Activated T-cell treated with anti-CD3 and anti-CD28 coated beads, Interleukin-2, amount 50 U/mL, for 4 hours (primary cell): Measurements from ENCODE around the gene DSCAML1. TPM values are rescaled to one million over a fixed set of nuclear protein-coding genes. Genes with fewer than 3 reads are reported as not detected.
"Not testable (repeated sequence)": the region's sequence is repeated elsewhere in the genome, so short reads cannot be mapped to it uniquely, and the experiment has no call there.

ENCODE experiments used
- ATAC-seq, 2 donors: fragments of 200-7000 bp; cut with Tn5 transposase; one replicate each; pipeline ENCODE4 v1.10.0; 2021
- DNase-seq: peaks from one replicate; pipeline ENCODE4 v3.0.0-alpha.2; 2020
- H3K27me3 Mint-ChIP-seq: one replicate; pipeline ENCODE4 v1.8.0; 2021; ENCODE audit warnings: low read depth, mixed read lengths
- H3K36me3 Mint-ChIP-seq: one replicate; pipeline ENCODE4 v1.8.0; 2022; ENCODE audit warnings: mixed read lengths; ENCODE audit not compliant: insufficient read depth
- H3K4me1 Mint-ChIP-seq: one replicate; pipeline ENCODE4 v1.8.0; 2021; ENCODE audit warnings: low read depth, mixed read lengths
- H3K4me3 Mint-ChIP-seq: one replicate; pipeline ENCODE4 v1.8.0; 2021; ENCODE audit warnings: mild to moderate bottlenecking, moderate library complexity, mixed read lengths
- H3K9me3 Mint-ChIP-seq: one replicate; pipeline ENCODE4 v1.8.0; 2021; ENCODE audit warnings: mixed read lengths
- total RNA-seq, 3 donors: library from RNA; stranded (reverse); gene quantifications; one replicate each; pipeline ENCODE4 v1.2.1, GENCODE V29; 2021

DSCAML1 gene
- total RNA-seq, 3 donors from 2014 or later = not detected

GRCh38 chr11:117412176-117412575 is 384.8 kb downstream of the DSCAML1 start:
- peaks cover 36% of the 10 kb centered on the region for H3K36me3 Mint-ChIP-seq
- DNase-seq (no peak), ATAC-seq (no peak)
- H3K4me3 Mint-ChIP-seq = no peak overlapping the region
- H3K4me1 Mint-ChIP-seq = no peaks in the 10 kb centered on the region
- no peaks in the 10 kb centered on the region for H3K9me3 Mint-ChIP-seq
- no peaks in the 10 kb centered on the region for H3K27me3 Mint-ChIP-seq

GRCh38 chr11:117411736-117412135 is 385.3 kb downstream of the DSCAML1 start:
- no peaks in the 10 kb centered on the region for H3K27me3 Mint-ChIP-seq
- H3K4me1 Mint-ChIP-seq = no peaks in the 10 kb centered on the region
- DNase-seq = no peak
- no peak overlapping the region for H3K4me3 Mint-ChIP-seq
- ATAC-seq = no peak
- peaks cover 36% of the 10 kb centered on the region for H3K36me3 Mint-ChIP-seq
- H3K9me3 Mint-ChIP-seq = no peaks in the 10 kb centered on the region

GRCh38 chr11:117410861-117411710 is 385.9 kb downstream of the DSCAML1 start:
- Mint-ChIP-seq H3K36me3 (peaks cover 41% of the 10 kb centered on the region), H3K4me1 (no peaks in the 10 kb centered on the region), H3K4me3 (no peak overlapping the region), H3K27me3 (no peaks in the 10 kb centered on the region), H3K9me3 (peaks cover 2% of the 10 kb centered on the region)
- DNase-seq (no peak), ATAC-seq (no peak)

GRCh38 chr11:117410238-117410637 is 386.8 kb downstream of the DSCAML1 start:
- ATAC-seq = no peak
- H3K36me3 Mint-ChIP-seq = peaks cover 49% of the 10 kb centered on the region
- H3K4me3 Mint-ChIP-seq = no peak overlapping the region
- DNase-seq = no peak
- peaks cover 11% of the 10 kb centered on the region for H3K9me3 Mint-ChIP-seq
- no peaks in the 10 kb centered on the region for H3K4me1 Mint-ChIP-seq
- no peaks in the 10 kb centered on the region for H3K27me3 Mint-ChIP-seq

- no peak overlapping the region for H3K4me3 Mint-ChIP-seq
- DNase-seq (no peak), ATAC-seq (no peak)
- H3K9me3 Mint-ChIP-seq = peaks cover 12% of the 10 kb centered on the region
- no peaks in the 10 kb centered on the region for H3K4me1 Mint-ChIP-seq
- peaks cover 57% of the 10 kb centered on the region for H3K36me3 Mint-ChIP-seq
- H3K27me3 Mint-ChIP-seq = no peaks in the 10 kb centered on the region
Measured at GRCh38 chr11:117409511-117409910, 387.5 kb downstream of the DSCAML1 start.

GRCh38 chr11:117408356-117408755 is 388.7 kb downstream of the DSCAML1 start:
- no peak for DNase-seq
- Mint-ChIP-seq H3K9me3 (peaks cover 12% of the 10 kb centered on the region), H3K27me3 (no peaks in the 10 kb centered on the region), H3K4me3 (no peak overlapping the region), H3K36me3 (peaks cover 67% of the 10 kb centered on the region), H3K4me1 (no peaks in the 10 kb centered on the region)
- no peak for ATAC-seq

GRCh38 chr11:117407016-117407415 is 390.0 kb downstream of the DSCAML1 start:
- Mint-ChIP-seq H3K9me3 (peaks cover 12% of the 10 kb centered on the region), H3K4me1 (no peaks in the 10 kb centered on the region), H3K36me3 (peaks cover 69% of the 10 kb centered on the region), H3K27me3 (no peaks in the 10 kb centered on the region), H3K4me3 (no peak overlapping the region)
- DNase-seq = no peak
- no peak for ATAC-seq

GRCh38 chr11:117405898-117406297 is 391.1 kb downstream of the DSCAML1 start:
- H3K36me3 Mint-ChIP-seq = peaks cover 72% of the 10 kb centered on the region
- H3K4me3 Mint-ChIP-seq, H3K27me3 Mint-ChIP-seq, H3K4me1 Mint-ChIP-seq, ATAC-seq, DNase-seq: not testable (repeated sequence)
- H3K9me3 Mint-ChIP-seq = peaks cover 12% of the 10 kb centered on the region

- H3K9me3 Mint-ChIP-seq, H3K4me3 Mint-ChIP-seq, H3K27me3 Mint-ChIP-seq, ATAC-seq, DNase-seq, H3K4me1 Mint-ChIP-seq: not testable (repeated sequence)
- peaks cover 73% of the 10 kb centered on the region for H3K36me3 Mint-ChIP-seq
Measured at GRCh38 chr11:117399100-117399840, 397.7 kb downstream of the DSCAML1 start.

GRCh38 chr11:117398618-117399017 is 398.4 kb downstream of the DSCAML1 start:
- not testable (repeated sequence) for H3K4me1 Mint-ChIP-seq, H3K9me3 Mint-ChIP-seq, DNase-seq, H3K27me3 Mint-ChIP-seq, ATAC-seq, H3K4me3 Mint-ChIP-seq
- H3K36me3 Mint-ChIP-seq = peaks cover 70% of the 10 kb centered on the region

- H3K9me3 Mint-ChIP-seq = no peaks in the 10 kb centered on the region
- peaks cover 64% of the 10 kb centered on the region for H3K36me3 Mint-ChIP-seq
- DNase-seq (no peak), ATAC-seq (no peak)
- H3K4me3 Mint-ChIP-seq = no peak overlapping the region
- H3K27me3 Mint-ChIP-seq = no peaks in the 10 kb centered on the region
- H3K4me1 Mint-ChIP-seq = peaks cover 2% of the 10 kb centered on the region
Measured at GRCh38 chr11:117396970-117397369, 400.0 kb downstream of the DSCAML1 start.

- no peak for ATAC-seq
- peaks cover 2% of the 10 kb centered on the region for H3K4me1 Mint-ChIP-seq
- no peaks in the 10 kb centered on the region for H3K9me3 Mint-ChIP-seq
- no peaks in the 10 kb centered on the region for H3K27me3 Mint-ChIP-seq
- peaks cover 64% of the 10 kb centered on the region for H3K36me3 Mint-ChIP-seq
- H3K4me3 Mint-ChIP-seq = no peak overlapping the region
- DNase-seq = no peak
Measured at GRCh38 chr11:117395476-117395875, 401.5 kb downstream of the DSCAML1 start.

- Mint-ChIP-seq H3K4me3 (no peak overlapping the region), H3K9me3 (no peaks in the 10 kb centered on the region), H3K27me3 (no peaks in the 10 kb centered on the region), H3K36me3 (peaks cover 59% of the 10 kb centered on the region), H3K4me1 (no peaks in the 10 kb centered on the region)
- ATAC-seq = no peak
- no peak for DNase-seq
Measured at GRCh38 chr11:117394221-117394925, 402.6 kb downstream of the DSCAML1 start.

GRCh38 chr11:117392979-117393378 is 404.0 kb downstream of the DSCAML1 start:
- Mint-ChIP-seq H3K27me3 (no peaks in the 10 kb centered on the region), H3K9me3 (no peaks in the 10 kb centered on the region), H3K4me1 (no peaks in the 10 kb centered on the region), H3K4me3 (no peak overlapping the region), H3K36me3 (peaks cover 56% of the 10 kb centered on the region)
- ATAC-seq (no peak), DNase-seq (no peak)
